Stomach (tissue), 9 donors: ENCODE data around the gene BCAR3. TPM values are rescaled to one million over a fixed set of nuclear protein-coding genes. Genes with fewer than 3 reads are reported as not detected.

ENCODE experiments used
- DNase-seq, 2 donors: peaks; one replicate each; pipeline versions ENCODE4 v3.0.0 to v3.0.0-alpha.2; 2013 to 2019
- H3K27ac ChIP-seq, 5 donors: fragments of 200-600 bp in 4 of 5; sonication (generic) in 4 of 5; one replicate each; pipeline ENCODE4 v1.5.1; 2013 to 2019; ENCODE audit warnings: mild to moderate bottlenecking in 1 of 5, moderate library complexity in 1 of 5
- H3K27me3 ChIP-seq, 3 donors: fragments of 200-600 bp; sonication (generic); one replicate each; pipeline ENCODE4 v1.5.1; 2017 to 2019; ENCODE audit warnings: mixed run types in 1 of 3
- H3K36me3 ChIP-seq, 4 donors: fragments of 200-600 bp; sonication (generic); 1 replicate in 3 of 4; 2 replicates in 1 of 4; pipeline ENCODE4 v1.5.1; 2016 to 2019
- H3K4me1 ChIP-seq, 4 donors: fragments of 200-600 bp; sonication (generic); one replicate each; pipeline ENCODE4 v1.5.1; 2016 to 2019
- H3K4me3 ChIP-seq, 4 donors: fragments of 200-600 bp; sonication (generic) in 3 of 4; one replicate each; pipeline ENCODE4 v1.5.1; 2016 to 2019; ENCODE audit warnings: mild to moderate bottlenecking in 1 of 4
- H3K9me3 ChIP-seq, 4 donors: fragments of 200-600 bp; sonication (generic); one replicate each; pipeline ENCODE4 v1.5.1; 2016 to 2019
- CTCF ChIP-seq, 7 experiments: fragments of 450-650 bp in 4 of 7; fragments of 200-600 bp in 3 of 7; sonication (generic) in 3 of 7; IDR thresholded peaks; one replicate each; pipeline ENCODE4 v1.5.1; 2016 to 2019; ENCODE audit warnings: antibody characterized with exemption in 7 of 7, control low read depth in 2 of 7, mild to moderate bottlenecking in 1 of 7
- EP300 ChIP-seq: sonication (generic); formaldehyde crosslinking; IDR thresholded peaks from one replicate; pipeline ENCODE4 v1.6.1; 2017; ENCODE audit warnings: antibody characterized with exemption
- POLR2A ChIP-seq, 4 donors: fragments of 450-650 bp; IDR thresholded peaks; one replicate each; pipeline ENCODE4 v1.6.1; 2016; ENCODE audit warnings: antibody characterized with exemption in 4 of 4, control low read depth in 2 of 4, mild to moderate bottlenecking in 1 of 4, moderate library complexity in 1 of 4
- POLR2AphosphoS5 ChIP-seq, 3 donors: sonication (generic); formaldehyde crosslinking; IDR thresholded peaks; one replicate each; pipeline ENCODE4 v1.6.1; 2016; ENCODE audit warnings: antibody characterized with exemption in 3 of 3
- whole genome bisulfite sequencing, 5 donors: extraction: QIAGEN DNeasy Blood & Tissue Kit in 3 of 5; methylation state at CpG; one replicate each; pipeline versions ENCODE4 v1.1.5 to v1.1.7; 2013 to 2018; 5-methylcytosine and 5-hydroxymethylcytosine counted together
- intact Hi-C: fragments of 100-400 bp; cut with DNase I; formaldehyde crosslinking; loops from one replicate; pipeline ENCODE4 v1.15.1; 2023; ENCODE audit warnings: low total_unique reads
- polyA plus RNA-seq, 3 donors: library from polyadenylated mRNA; stranded (reverse); fragments of 200-250 nt; gene quantifications; one replicate each; pipeline ENCODE4 v1.2.3, GENCODE V29; 2013
- total RNA-seq, 5 donors: library from RNA; depleted of rRNA; stranded (reverse); fragments of >200 nt; gene quantifications; one replicate each; pipeline versions ENCODE4 v1.1.0 to v1.2.3, GENCODE V29; 2014 to 2016
- donor health status: healthy with polysubstance abuse.
- donor health status: Bipolar disorder and iron deficiency.
- donor health status: healthy.

BCAR3 gene
- total and polyA plus RNA-seq, 8 donors = 5.6 to 28.0 (median 19.3) TPM

- Histone ChIP-seq H3K4me3 (no peak overlapping the region), H3K36me3 (peaks cover 9 to 32% (median 17%) of the 10 kb centered on the region in 4 donors), H3K9me3 (no peaks in the 10 kb centered on the region), H3K27me3 (no peaks in the 10 kb centered on the region), H3K27ac (peak overlapping the region; percentile 67 to 82 (median 72)), H3K4me1 (peaks cover 31 to 49% (median 45%) of the 10 kb centered on the region in 4 donors)
- TF ChIP-seq CTCF (IDR thresholded peaks at IDR 0.05) = no peak
- TF ChIP-seq POLR2A (IDR thresholded peaks at IDR 0.05) = no peak
- TF ChIP-seq POLR2AphosphoS5 (IDR thresholded peaks at IDR 0.05) = no peak
- no peak for TF ChIP-seq EP300
- 23 to 37% (median 31%) methylated on average over 9 of the region's 9 CpGs for WGBS, 5 donors
- DNase-seq = peak in 1 of 2 donors; percentile 32
- intact Hi-C loops = no loop called here
Observed at GRCh38 chr1:93552741-93553455, 128.7 kb downstream of the BCAR3 start.

GRCh38 chr1:93549811-93550210 lies 131.8 kb downstream of the BCAR3 start:
- intact Hi-C loops = no loop called here
- TF ChIP-seq CTCF (IDR thresholded peaks at IDR 0.05) (no peak), POLR2A (IDR thresholded peaks at IDR 0.05) (no peak), POLR2AphosphoS5 (IDR thresholded peaks at IDR 0.05) (no peak), EP300 (no peak)
- Histone ChIP-seq H3K4me1 (peaks cover 22 to 31% (median 28%) of the 10 kb centered on the region in 4 donors), H3K4me3 (no peak overlapping the region), H3K27me3 (no peaks in the 10 kb centered on the region), H3K9me3 (no peaks in the 10 kb centered on the region), H3K27ac (no peak overlapping the region), H3K36me3 (peaks cover 9 to 41% (median 22%) of the 10 kb centered on the region in 4 donors)
- 74 to 94% (median 87%) methylated on average over 4 of the region's 4 CpGs for WGBS, 5 donors
- DNase-seq = no peak

- Histone ChIP-seq H3K27ac (no peak overlapping the region), H3K4me1 (peaks cover 16 to 24% (median 21%) of the 10 kb centered on the region in 4 donors), H3K36me3 (peaks cover 9 to 47% (median 24%) of the 10 kb centered on the region in 4 donors), H3K4me3 (no peak overlapping the region), H3K9me3 (no peaks in the 10 kb centered on the region), H3K27me3 (no peaks in the 10 kb centered on the region)
- intact Hi-C loops = no loop called here
- 78 to 91% (median 87%) methylated on average over 1 of the region's 1 CpG for WGBS, 5 donors
- DNase-seq = no peak
- no peak for TF ChIP-seq POLR2AphosphoS5 (IDR thresholded peaks at IDR 0.05)
- TF ChIP-seq CTCF (IDR thresholded peaks at IDR 0.05) = no peak
- no peak for TF ChIP-seq EP300
- no peak for TF ChIP-seq POLR2A (IDR thresholded peaks at IDR 0.05)
Observed at GRCh38 chr1:93549131-93549530, 132.5 kb downstream of the BCAR3 start.

GRCh38 chr1:93546162-93546863 lies 135.3 kb downstream of the BCAR3 start:
- TF ChIP-seq POLR2AphosphoS5 (IDR thresholded peaks at IDR 0.05) = no peak
- H3K36me3 ChIP-seq = peaks cover 9 to 46% (median 24%) of the 10 kb centered on the region in 4 donors
- no peaks in the 10 kb centered on the region for H3K4me1 ChIP-seq
- no peak overlapping the region for H3K4me3 ChIP-seq
- no peak for DNase-seq
- WGBS, 5 donors = 52 to 66% (median 58%) methylated on average over 3 of the region's 3 CpGs
- no peaks in the 10 kb centered on the region for H3K27me3 ChIP-seq
- intact Hi-C loops = no loop called here
- H3K9me3 ChIP-seq = no peaks in the 10 kb centered on the region
- peak overlapping the region in 1 of 5 donors; percentile 11 for H3K27ac ChIP-seq
